IMR-90 (cell line): ENCODE data around the gene AUTS2.

Experiments
- CEBPB ChIP-seq: IDR thresholded peaks from 2 replicates; pipeline ENCODE4 v1.6.1; 2012; ENCODE audit warnings: low read depth, low read length, improper control_type of control experiment
- POLR2A ChIP-seq: IDR thresholded peaks from 2 replicates; pipeline ENCODE4 v1.6.1; 2012; ENCODE audit warnings: mild to moderate bottlenecking, low read depth, low read length
- RAD21 ChIP-seq: IDR thresholded peaks from 2 replicates; pipeline ENCODE4 v1.6.1; 2012; ENCODE audit warnings: low read length, improper control_type of control experiment
- SMC3 ChIP-seq: fragments of 150-350 bp; IDR thresholded peaks from 2 replicates; pipeline ENCODE4 v1.6.1; 2016; ENCODE audit warnings: low read depth, mild to moderate bottlenecking, antibody characterized with exemption, low read length, moderate library complexity
- TF ChIP-seq, protein P1 (sequence below): conservative IDR thresholded peaks from 2 replicates; pipeline ENCODE4 v1.5.1; 2012; ENCODE audit warnings: mild to moderate bottlenecking, low read depth, low read length, improper control_type of control experiment
- TF ChIP-seq, protein P2 (sequence below): fragments of 150-350 bp; IDR thresholded peaks from 2 replicates; pipeline ENCODE4 v1.6.1; 2017; ENCODE audit warnings: mild to moderate bottlenecking, antibody characterized with exemption, low read length, low read depth

DNA sequence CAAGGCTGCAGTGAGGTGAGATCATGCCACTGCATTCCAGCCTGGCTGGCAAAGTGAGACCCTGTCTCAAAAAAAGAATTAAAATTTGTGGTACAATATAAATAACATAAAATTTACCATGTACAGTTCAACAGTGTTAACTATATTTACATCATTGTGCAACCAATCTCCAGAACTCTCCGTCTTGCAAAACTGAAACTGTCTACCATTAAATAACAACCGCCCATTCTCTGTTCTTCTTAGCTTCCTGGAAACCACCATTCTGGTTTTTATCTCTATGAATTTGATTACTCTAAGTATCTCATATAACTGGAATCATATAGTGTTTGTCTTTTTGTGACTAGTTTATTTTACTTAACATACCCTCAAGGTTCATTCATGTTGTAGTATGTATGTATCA, 167.6 kb downstream of the AUTS2 start:
- TF ChIP-seq POLR2A (no peak), SMC3 (no peak), RAD21 (no peak), CEBPB (no peak)
- TF ChIP-seq, protein P1, sequence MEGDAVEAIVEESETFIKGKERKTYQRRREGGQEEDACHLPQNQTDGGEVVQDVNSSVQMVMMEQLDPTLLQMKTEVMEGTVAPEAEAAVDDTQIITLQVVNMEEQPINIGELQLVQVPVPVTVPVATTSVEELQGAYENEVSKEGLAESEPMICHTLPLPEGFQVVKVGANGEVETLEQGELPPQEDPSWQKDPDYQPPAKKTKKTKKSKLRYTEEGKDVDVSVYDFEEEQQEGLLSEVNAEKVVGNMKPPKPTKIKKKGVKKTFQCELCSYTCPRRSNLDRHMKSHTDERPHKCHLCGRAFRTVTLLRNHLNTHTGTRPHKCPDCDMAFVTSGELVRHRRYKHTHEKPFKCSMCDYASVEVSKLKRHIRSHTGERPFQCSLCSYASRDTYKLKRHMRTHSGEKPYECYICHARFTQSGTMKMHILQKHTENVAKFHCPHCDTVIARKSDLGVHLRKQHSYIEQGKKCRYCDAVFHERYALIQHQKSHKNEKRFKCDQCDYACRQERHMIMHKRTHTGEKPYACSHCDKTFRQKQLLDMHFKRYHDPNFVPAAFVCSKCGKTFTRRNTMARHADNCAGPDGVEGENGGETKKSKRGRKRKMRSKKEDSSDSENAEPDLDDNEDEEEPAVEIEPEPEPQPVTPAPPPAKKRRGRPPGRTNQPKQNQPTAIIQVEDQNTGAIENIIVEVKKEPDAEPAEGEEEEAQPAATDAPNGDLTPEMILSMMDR: no peak
- TF ChIP-seq, protein P2, sequence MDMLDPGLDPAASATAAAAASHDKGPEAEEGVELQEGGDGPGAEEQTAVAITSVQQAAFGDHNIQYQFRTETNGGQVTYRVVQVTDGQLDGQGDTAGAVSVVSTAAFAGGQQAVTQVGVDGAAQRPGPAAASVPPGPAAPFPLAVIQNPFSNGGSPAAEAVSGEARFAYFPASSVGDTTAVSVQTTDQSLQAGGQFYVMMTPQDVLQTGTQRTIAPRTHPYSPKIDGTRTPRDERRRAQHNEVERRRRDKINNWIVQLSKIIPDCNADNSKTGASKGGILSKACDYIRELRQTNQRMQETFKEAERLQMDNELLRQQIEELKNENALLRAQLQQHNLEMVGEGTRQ: no peak
